DMS 273 treated with DMSO at 0.1 percent for 48 hours (cell line): ENCODE data around the gene ZDBF2.
"Not testable (repeated sequence)": the region's sequence is repeated elsewhere in the genome, so short reads cannot be mapped to it uniquely, and the experiment has no call there.

Source experiments
- DNase-seq: peaks from one replicate; lab custom pipeline; 2025; lab: John Stamatoyannopoulos, UW

Gene ZDBF2

DNA sequence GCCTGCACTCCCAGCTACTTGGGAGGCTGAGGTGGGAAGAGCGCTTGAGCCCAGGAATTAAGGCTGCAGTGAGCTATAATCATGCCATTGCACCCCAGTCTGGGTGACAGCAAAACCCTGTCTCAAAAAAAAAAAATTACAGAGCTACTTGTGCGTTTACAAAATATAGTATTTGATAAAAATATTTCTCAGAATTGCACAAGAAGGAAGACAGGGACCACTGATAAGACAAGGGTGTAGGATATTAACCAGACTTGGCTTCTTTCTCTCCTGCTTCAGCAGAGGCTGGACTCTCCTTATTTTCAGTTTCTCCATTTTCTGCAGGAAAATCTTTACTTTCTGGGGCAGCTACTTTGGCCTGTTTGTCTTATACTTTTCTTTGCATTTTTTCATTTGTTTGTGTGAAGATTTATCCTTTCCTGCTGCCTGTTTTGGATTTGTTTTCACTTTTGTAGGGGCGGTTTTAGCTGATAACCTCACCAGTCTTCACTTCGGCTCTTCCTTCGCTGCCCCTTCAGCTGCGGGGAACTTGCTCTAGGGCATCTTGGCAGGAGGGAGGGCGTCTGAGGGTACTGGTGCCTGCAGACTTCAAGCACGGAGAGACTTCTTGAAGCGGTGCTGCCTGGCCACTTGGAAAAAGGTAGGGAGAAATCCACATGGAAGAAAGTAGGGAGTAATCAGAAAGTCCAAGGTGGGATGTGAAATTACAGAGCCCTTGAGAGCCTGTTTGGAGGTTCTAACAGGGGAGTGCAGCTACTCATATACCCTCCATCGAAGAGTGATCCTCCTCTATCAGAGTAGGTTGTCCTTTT, 14.9 kb upstream of the ZDBF2 start:
- no peak for DNase-seq

DNA sequence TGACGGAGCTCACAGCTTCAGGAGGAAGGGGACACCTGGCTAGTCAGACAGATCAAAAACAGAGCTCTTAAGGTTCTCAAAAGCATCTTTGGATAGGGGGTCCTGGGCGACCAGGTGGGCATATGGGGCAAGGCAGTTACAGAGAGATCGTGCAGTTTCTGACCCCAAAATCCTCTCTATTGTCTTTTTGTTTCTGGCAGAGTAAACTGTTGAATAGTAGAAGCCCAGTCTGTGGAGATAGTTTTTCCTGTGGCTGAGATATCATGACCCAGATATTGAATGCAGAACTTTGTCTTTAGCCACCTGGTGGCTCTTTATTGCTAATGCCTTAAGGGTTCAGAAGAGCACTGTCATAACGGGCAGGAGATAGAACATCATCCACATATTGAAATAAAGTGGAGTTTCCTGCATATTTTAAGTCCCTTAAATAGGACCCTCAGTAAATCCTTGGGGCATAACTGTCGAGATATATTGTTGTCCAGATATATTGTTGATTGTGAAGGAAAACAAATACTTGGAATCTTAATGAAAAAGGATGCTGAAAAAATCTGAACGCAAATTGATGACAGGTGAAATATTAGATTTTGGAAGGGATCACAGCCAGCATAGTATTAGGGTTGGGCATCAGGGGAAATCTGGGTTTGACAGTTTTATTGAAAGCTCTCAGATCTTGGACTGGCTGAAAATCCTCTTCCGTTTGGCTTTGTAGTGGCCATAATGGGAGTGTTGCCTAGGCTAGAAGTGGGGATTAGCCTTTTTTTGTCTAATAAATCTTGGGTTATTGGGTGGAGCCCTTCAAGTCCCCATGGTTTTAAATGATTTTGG, 14.1 kb upstream of the ZDBF2 start:
- DNase-seq = no peak

DNA sequence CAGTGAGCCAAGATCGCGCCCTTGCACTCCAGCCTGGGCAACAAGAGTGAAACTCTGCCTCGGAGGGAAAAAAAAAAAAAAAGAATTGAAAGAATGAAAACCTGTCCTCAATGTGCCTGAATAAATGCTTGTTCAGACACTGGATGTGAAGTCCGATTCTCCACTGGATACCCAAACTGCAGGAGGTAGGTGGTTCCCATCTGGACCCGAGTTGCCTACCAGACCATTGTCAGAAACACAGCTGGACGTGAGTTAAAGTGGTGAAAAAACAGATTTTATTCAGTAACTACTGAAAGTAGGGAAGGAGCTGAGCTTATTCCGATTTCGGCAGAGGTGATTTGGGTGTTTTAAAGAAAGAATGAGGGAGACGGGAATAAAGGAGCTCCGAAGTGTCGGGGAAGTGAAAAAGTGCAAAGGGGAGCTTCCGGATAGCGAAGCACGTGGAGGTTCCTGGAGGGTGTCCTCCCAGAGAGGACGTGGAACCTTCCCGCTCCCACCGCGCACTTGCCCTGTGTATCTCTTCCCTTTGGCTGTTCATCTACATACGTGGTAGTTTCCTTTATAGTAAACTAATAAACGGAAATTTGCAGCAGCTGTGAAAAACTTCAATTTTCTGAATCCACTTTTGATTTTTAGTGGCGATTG, 10.4 kb upstream of the ZDBF2 start:
- no peak for DNase-seq

DNA sequence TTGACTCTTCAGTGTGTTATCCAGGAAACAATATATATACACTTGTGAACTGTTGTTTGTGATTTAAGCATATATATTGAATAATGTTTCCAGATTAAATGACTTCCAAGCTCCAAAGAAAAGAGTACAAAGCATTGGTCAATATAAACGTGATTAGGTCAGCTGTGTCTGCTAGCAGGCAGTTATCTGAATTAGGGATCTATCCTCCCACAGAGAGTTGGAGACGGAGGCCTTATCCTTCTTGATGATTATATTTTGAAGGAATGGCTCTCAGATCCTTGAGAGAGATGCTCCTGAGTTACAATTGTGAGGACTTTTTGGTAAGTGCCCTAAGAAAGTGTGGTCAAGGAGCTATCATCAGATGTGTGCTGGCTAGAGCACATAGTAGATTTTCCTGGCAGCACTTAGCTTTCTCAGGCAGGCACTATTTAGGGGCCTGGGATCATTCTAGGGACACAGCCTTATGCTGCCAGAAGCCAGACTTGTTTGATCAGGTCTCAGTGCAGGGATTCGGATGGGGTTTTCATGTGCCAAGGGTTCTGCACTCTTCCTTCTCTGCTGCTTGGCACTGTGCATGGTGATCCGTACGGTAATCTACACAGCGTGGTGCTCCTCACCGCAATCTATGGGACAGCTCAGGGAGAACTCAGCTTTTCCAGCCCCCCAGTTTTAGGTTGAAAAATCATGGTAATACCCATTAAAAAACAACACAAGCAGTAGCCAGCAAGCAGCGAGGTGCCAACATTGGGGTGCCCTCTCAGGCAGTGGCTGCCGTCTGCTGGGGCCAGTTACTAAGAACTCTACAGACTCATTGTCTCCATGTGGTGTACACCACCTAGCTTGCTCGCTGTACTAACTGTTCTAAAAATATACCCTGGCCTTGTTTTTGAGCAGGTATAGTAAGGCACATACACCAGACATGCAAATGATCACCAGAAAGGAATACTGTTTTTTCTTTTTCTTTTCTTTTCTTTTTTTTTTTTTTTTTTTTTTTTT, 8.0 kb upstream of the ZDBF2 start:
- DNase-seq = no peak

DNA sequence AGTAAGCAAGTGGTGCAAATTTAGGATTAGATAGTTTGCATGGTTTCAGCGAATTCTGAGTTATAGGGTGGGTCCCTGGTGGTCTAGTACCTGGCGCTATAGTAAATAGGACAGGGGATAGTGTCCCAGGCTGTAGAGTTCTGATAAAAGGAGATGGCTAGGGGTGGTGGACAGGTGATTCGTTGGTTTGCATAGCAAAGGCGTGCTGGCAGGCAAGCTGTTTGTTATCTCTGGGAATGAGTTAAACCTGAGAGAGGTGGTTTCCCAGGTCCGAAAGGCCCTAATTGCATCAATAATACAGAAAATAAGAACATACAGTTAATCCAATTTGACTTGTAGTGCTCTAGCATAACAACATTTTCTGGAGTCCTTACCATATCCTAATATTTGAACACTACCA, 6.9 kb upstream of the ZDBF2 start:
- no peak for DNase-seq

DNA sequence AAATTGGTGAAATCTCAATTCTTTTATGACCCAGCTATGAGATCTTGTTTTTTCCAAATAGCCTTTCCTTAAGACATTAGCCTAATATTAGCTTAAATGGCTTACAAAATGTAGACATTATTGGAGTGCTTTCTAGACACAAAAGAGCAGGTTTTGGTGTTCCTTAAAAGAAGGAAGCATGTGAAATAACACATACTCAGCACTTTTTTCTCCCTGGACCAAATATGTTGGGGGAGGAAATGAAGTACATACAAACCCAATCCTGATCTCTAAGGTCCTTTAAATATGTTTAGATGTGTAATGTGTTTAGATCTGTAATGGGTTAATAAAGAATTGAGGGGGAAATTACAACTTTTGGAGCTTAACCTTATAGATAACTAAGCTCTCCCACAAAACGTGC, 3.4 kb upstream of the ZDBF2 start:
- DNase-seq = no peak

DNA sequence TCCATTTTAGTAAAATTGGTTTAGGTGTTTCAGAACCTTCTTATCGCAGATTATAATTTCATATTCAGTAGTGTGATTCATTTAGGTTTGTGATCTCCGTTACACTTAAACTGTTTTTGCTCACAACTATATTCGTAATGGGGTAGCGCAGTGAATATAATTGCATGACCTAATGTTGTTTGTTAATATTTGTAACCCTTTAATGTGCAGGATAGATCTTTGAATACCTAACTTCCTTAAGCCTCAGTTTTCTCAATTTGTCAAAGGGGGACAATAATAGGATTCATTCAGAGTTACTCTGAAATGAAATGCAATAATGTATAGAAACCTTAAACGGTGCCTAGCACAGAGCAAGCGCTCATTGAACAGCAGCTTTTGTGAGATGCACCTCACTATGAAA, 558 bp upstream of the ZDBF2 start:
- DNase-seq = no peak

DNA sequence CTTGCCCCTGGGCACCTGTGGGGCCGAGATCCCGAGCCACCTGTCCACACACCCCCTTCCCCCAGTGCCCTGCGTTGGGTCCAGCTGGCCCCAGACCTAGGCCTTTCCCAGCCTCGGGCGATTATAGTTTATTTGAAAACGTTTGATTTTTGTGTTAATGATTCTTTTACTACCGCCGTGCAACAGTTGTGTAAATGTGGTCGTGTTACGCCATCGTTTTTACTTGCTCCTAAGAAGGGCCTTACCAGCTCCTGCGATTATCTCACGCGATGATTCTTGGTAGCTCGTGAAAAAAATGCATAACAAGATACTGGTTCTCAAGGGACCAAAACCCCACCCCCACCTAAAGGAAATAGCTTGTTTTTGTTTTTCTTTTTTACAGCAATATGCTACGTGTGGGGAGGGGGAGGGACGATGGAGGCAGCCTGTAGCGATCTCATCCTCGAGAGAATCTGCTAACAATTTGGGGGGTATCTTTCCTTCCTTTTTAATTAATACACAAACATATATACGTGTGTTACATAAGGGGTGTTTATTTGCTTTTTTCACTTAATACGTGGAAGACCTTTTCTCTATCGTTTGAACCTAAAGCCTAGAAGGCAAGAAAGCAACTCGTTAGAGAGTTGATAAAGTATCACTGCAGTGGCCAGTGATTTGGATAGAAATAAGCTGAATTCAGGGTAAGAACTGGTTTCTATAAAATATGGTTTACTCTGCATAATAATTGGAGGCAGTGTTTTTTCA, 1.0 kb downstream of the ZDBF2 start:
- no peak for DNase-seq

DNA sequence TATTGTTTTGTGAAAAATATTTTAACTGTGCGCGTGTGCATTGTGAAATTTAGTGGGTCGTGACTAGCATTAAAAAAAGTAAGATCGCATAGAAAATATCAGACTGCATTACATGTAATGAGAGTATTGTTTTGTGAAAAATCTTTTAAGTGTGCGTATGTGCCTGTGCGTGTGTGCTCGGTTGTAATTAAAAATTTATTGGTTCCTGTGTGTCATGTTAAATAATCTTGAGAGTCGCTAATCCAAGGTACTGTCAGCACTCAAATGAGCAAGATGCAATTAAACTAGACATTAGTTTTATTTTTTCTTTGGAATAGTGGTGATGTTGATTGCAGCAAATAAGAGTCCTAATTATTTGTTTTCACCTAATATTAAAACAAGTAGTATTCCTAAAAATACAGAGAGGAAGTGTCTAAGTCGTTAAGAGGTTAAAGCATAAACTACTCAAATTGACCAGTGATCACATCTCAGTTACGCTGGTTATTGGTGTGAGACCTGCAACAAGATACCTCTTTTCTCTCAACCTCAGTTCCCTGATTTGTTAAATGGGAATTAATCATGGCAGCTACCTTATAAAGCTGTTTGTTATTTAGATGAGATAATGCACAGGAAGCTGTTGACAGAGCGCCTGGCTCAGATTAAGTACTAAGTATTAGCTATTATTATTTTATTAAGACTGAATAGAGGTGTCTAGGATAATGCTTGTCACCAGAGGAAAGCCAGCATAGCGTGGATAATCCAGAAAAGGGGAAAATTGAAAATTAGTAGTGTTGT, 1.9 kb downstream of the ZDBF2 start:
- no peak for DNase-seq

DNA sequence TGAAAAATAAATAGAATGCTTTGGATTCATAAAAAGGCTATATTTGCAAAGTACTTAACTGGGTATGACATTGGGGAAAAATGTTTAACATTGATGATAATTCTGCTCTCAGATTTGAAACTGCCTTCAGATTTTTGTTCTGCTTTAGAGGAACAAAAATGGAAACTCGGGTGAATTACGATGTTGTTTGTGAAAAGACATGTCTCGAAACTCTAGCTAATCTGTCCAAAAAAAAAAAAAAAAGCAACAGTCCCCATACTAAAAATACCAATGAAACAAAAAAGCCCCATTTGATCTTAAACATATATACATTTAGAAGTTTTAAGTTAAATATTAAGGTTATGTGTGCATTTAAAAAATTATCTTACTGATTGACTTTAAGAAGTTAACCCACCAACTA, 3.0 kb downstream of the ZDBF2 start:
- DNase-seq = no peak

DNA sequence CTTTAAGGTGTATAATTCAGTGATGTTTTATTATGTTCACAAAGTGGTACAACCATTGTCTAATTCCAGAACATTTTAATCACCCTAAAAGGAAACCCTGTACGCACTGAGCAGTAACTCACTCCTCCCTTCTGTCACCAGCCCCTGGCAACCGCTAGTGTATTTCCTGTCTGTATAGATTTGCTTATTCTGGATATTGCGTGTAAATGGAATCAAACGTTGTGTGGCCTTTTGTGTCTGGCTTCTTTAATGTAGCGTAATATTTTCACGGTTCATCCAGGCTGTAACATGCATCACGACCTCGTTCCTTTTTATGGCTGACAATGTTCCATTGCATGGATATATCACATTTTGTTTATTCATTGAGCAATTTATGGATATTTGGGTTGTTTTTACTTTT, 8.3 kb downstream of the ZDBF2 start:
- DNase-seq = no peak

DNA sequence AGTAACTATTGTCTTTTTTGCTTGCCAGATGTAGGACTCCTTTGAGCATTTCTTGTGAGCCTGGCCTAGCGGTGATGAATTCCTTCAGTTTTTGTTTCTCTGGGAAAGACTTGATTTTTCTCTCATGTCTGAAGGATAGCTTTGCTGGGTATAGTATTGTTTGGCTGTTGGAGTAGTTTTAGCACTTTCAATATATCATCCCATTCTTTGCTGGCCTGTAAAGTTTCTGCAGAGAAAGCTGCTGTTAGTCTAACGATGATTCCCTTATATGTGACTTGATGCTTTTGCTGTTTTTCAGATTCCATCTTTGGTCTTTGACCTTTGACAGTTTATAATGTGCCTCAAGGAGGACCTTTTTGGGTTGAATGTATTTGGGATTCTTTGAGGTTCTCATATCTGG, 12.7 kb downstream of the ZDBF2 start:
- DNase-seq = no peak

DNA sequence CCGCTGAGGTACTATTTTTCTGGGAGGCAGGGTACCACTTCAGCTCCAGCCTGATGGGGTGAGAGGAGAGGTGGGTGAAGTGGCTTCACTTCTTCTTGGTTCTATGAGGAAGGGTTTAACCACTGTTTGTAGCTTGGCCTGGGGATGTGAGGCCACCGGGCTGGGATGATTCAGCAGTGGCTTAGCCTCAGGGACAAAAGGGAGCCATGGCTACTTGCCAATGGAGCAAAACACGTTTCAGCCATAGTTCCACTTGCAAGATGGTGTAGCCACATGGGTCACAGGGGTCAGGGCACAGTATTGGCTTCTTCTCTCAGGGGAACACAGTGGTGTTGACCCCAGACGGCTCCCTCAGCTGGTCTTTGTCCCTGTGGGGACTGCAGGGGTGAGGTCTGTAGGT, 14.9 kb downstream of the ZDBF2 start:
- no peak for DNase-seq

DNA sequence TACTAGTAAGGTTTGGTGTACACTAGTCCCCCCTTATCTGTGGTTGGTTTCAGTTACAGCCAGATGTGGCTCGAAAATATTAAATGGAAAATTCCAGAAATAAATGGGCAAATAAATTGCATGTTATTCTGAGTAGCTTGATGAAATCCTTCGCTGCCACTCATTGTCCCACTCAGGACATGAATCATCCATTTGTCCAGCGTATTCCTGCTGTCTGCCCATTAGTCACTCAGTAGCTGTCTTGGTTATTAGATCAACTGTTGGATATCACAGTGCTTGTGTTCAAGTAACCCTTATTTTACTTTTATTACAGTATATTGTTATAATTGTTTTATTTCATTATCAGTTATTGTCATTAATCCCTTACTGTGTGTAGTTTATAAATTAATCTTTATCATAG, 21.7 kb downstream of the ZDBF2 start:
- DNase-seq = no peak

DNA sequence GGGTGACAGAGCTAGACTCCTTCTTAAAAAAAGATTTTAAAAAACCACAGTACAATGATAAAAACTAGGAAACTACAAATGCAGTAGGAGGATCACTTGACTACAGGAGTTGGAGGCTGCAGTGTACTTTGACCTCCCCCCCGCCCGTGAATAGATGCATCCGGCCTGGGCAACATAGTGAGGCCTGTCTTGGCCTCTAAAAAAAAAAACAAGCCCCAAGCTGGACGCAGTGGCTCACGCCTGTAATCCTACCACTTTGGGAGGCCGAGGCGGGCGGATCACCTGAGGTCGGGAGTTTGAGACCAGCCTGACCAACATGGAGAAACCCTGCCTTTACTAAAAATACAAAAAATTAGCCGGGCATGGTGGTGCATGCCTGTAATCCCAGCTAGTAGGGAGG, 25.1 kb downstream of the ZDBF2 start:
- not testable (repeated sequence) for DNase-seq

DNA sequence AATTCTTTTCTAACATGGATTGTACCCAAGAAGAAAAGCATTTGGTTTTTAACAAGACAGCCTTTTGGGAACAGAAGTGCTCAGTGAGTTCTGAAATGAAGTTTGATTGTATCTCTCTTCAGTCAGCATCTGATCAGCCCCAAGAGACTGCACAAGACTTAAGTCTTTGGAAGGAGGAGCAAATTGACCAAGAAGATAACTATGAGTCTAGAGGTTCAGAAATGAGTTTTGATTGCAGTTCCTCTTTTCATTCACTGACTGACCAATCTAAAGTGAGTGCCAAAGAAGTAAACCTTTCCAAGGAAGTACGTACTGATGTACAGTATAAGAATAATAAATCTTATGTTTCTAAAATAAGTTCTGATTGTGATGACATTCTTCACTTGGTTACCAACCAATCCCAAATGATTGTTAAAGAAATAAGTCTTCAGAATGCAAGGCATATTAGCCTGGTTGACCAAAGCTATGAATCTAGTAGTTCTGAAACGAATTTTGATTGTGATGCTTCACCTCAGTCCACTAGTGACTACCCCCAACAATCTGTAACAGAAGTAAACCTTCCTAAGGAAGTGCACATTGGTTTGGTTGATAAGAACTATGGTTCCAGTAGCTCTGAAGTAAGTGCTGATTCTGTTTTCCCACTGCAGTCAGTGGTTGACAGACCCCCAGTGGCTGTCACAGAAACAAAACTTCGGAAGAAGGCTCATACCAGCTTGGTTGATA, 31.2 kb downstream of the ZDBF2 start:
- no peak for DNase-seq

DNA sequence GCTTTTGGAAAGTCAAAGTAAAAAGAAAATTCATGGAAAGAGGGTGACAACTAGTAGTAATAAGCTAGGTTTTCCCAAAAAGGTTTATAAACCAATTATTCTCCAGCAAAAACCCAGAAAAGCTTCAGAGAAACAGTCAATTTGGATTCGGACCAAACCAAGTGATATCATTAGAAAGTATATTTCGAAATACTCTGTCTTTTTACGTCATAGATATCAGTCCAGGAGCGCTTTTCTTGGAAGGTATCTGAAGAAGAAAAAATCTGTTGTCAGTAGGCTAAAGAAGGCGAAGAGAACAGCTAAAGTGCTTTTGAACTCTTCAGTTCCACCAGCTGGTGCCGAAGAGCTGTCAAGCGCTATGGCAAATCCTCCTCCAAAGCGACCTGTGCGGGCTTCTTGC, 36.6 kb downstream of the ZDBF2 start:
- DNase-seq = no peak

DNA sequence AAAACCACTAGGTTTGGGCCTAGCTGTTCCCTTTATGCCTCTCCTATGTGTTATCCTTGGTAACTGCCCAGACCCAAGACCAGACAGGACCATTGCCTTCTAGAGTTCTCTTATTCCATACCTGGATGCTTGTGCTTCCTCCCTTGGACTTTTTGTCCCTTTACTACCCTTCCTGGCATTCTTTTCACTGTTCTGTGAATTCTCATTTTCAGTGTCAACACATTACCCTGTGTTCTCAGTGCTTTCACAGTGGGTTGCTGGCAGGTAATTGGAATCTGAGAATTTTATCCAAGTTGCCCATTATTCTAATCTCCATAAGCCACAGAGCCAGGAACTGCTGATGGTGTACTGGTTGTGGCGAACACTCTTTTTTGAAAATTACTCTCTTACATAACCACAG, 41.7 kb downstream of the ZDBF2 start:
- DNase-seq = no peak

DNA sequence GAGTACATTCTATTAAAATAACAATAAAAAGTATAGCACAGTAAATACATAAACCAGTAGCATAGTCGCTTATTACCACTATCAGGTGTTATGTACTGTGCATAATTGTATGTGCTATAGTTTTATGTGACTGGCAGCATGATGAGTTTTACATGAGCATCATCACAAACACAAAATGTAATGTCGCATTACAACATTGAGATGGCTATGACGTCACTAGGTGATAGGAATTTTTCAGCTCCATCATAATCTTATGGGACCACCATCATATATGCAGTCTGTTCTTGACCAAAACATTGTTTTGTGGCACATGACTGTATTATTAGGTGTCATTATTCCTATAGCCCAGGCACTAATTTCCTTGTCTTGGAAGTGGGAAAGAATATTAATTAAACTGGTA, 48.6 kb downstream of the ZDBF2 start:
- DNase-seq = no peak

DNA sequence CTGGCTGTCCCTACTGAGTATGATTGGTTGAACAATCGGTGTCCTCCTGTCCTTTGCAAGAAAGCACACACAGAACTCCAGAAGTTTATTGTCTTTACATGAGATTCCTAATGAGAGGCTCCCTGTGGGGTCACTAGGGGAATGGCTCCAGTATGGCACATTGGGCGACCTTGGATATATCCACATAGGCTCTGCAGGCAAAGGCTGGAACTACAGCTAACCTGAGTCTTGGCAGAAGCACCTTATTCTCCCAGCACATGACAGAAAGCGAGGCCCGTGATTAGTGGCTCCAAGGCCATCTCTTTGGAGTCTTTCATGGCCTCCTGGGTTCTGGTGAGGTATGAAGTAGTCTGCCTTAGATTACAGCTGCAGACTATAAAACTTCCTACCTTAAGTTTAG, 49.0 kb downstream of the ZDBF2 start:
- DNase-seq = no peak
